NCI-H2107 (cell line): Measurements from ENCODE around the gene CCDC86.
"Not testable (repeated sequence)": the region's sequence is repeated elsewhere in the genome, so short reads cannot be mapped to it uniquely, and the experiment has no call there.

Experiments used
- DNase-seq: peaks from one replicate; lab custom pipeline; 2025; lab: John Stamatoyannopoulos, UW

The CCDC86 gene, protein sequence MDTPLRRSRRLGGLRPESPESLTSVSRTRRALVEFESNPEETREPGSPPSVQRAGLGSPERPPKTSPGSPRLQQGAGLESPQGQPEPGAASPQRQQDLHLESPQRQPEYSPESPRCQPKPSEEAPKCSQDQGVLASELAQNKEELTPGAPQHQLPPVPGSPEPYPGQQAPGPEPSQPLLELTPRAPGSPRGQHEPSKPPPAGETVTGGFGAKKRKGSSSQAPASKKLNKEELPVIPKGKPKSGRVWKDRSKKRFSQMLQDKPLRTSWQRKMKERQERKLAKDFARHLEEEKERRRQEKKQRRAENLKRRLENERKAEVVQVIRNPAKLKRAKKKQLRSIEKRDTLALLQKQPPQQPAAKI

GRCh38 chr11:60841797-60842667, at the start of gene CCDC86:
Gene CCDC86 (plus strand): TSS chr11:60842113. CDS start chr11:60842125, 12 bp downstream.
- peak; percentile 82 for DNase-seq

DNA sequence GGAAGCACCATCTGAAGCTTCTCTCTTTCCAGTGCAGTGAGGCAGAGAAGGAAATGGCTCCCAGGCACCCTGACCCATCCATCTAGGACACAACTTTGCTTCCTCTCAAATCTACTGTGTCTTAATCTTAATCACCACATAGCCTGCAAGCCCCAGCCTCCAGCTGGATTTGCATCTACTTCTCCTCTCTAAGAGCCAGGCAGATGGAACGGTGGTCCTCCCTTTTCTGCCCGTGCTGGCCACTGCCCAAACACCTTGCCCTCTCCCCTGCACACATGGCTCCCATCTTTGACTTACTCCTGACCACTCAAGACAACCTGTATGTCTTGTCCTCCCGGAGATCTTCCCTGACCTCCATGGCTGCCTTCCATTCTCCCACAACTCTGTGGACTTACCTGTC, 49.4 kb upstream of the CCDC86 start:
- no peak for DNase-seq

GRCh38 chr11:60795291-60795690, 46.6 kb upstream of the CCDC86 start:
- DNase-seq, result no peak

GRCh38 chr11:60797846-60798630, 43.9 kb upstream of the CCDC86 start:
- no peak for DNase-seq

DNA sequence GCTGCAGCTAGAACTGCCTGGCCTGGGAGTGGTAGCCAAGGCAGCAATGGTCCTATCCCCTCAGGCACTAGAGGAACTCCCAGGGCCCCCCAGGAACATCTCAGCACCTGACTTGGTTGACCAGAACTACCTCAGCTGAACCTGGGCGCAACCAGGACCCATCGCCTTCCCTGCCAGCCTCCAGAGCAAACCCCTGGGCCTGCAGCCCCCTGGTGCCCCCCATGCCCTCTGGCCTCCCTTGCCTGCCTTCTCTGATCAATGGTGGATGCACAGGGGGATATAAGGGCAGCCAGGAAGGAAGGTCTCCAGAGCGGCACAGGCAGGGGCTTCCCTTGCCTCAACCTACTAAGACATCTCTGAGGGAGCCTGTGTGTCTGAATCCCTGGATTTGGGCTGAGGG, 43.3 kb upstream of the CCDC86 start:
- no peak for DNase-seq

GRCh38 chr11:60801194-60801593, 40.7 kb upstream of the CCDC86 start:
- DNase-seq, result no peak

DNA sequence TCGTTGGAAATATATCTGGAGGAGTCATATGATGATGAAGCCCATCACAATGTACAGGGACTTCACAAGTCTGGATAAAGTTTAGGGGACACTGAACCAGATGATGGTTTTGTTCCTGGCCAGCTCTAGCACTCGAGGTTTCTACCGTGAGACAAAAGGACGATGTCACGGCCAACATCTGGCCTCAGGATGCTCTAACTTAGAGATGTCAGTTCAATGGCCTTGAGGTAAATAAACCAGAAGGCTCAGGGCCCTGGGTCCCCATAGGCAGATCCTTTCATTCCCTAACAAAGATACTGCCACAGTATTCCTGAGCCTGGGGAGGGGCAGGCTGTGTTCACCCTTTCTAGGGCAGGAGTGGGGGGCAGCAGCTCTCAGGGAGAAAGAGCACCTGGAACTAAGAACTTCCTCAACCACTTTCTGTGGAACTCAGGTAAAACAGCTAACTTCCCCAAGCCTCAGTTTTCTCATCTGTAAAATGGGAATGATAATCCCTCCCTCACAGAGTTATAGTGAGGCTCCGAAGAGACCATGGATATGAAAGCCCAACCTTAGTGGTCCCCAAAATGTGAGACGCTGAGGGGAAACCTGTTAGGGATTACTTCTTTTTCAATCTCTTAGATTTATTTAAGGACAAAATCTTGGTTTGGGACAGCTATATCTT, 38.5 kb upstream of the CCDC86 start:
- DNase-seq, result no peak

- no peak for DNase-seq
Observed at GRCh38 chr11:60809249-60809648, 32.7 kb upstream of the CCDC86 start.

GRCh38 chr11:60809691-60810090, 32.2 kb upstream of the CCDC86 start:
- DNase-seq, result no peak

DNA sequence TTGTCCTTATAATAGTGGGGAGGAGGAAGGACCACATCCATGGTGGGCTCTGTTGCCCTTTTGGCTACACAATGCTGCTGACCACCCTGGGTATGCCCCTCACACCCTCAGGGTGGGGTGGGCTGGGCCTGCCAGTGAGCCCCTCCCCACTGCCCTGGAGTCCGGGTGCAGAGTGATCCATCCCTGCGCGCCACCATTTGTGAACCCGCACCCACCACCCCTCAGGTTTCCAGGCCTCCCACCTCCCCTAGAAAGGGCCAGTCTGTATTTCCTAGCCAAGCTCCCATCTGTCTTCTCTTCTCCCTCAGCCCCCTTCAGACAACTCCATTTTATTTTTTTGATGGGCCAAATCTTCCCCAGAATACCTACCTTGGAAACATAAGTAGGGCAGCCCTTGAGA, 31.8 kb upstream of the CCDC86 start:
- DNase-seq, result no peak

DNA sequence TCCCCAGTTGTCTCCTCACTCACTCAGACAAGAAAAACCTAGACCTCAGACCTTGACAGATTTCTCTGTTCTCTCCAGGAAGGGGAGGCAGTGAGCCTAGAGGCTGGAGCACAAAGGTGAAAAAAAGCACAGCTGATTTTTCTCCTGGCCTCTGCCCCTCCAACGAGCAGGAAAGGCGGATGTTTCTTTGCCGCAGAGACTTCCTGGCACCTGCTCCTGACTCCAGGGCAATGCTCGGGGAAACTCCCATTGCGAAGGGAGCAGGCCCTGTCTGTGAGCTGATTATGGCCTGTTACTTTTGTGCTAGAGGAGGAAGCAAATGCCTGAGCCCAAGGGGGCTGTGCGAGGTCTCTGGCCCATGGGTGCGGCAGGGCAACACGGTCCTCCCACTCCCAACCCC, 31.3 kb upstream of the CCDC86 start:
- no peak for DNase-seq

DNA sequence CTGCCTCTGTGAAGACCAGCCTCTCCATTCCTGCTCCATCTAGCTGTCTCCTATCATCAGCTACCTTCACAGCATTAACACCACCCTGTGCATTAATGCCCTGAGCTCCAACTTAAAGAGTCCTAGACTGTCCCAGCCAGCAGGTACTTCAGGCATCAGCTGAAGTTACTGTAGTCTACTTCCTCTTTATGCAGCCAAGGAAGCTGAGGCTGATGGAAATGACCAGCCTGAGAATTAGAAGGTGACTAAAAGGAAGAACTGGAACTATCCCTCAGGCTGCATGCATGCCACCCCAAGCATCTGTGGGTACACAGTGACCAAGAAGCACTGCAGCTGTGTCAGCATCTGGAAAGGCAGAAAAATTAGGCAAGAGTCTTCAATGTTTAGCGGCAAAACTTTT, 28.6 kb upstream of the CCDC86 start:
- DNase-seq, result no peak

DNA sequence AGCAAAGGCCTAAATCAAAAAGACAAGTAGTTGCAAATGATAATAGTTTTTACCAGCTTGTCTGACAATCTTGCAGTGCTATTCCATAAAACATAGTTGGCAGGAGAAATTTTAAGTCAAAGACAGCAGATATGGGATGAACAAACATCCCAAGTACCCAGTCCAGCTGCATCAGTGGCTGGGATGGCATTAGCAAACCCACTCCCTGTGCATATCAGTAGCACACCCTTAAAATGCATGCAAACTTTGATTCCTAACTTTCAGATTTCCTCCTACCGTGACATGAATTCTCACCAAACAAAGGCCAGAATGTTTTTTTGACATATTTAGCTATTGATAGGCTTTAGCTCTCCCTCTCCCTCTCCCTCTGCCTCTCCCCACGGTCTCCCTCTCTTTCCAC, 27.8 kb upstream of the CCDC86 start:
- no peak for DNase-seq

DNA sequence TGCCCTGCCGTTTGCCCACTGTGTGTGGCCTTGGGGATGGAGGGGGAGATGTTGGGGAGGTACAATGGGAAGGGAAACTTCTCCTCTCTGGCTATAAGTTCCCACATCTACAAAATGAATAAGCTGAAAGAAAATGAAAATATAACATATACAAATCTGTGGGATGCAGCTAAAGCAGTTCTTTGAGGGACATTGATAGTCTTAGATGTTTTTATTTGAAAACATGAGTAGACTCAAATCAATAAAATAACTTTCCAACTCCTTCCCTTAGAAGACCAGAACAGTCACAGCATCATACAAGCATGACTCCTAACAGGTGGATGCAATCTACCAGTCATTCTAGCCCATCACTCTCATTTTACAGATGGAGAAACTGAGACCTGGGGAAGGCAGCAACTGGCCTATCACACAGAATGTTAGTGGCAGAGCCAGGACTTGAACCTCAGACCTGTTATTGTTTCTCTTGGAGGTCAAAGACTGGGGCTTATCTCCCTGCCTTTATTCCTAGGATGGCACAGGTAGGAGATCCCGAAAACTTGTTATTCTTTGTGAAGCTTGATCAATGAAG, 25.2 kb upstream of the CCDC86 start:
- no peak for DNase-seq

DNA sequence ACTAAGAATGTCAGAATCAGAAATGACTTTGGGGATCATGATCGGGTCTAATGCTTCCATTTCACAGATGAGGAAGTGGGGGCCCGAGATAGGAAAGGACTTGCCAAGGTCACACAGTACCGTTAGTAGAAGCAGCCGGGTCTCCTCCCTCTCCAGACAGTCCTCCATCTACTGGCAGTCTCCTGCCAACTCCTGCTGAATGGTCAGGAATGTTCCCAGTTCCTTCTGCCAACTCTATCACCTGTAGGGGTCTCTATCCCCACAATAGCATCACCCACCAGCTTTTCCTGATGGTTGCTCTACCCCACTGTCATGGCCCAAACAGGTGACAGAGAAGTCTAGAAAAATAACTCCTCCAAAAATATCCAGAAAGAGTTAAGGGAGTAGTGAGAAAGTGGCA, 23.9 kb upstream of the CCDC86 start:
- no peak for DNase-seq

DNA sequence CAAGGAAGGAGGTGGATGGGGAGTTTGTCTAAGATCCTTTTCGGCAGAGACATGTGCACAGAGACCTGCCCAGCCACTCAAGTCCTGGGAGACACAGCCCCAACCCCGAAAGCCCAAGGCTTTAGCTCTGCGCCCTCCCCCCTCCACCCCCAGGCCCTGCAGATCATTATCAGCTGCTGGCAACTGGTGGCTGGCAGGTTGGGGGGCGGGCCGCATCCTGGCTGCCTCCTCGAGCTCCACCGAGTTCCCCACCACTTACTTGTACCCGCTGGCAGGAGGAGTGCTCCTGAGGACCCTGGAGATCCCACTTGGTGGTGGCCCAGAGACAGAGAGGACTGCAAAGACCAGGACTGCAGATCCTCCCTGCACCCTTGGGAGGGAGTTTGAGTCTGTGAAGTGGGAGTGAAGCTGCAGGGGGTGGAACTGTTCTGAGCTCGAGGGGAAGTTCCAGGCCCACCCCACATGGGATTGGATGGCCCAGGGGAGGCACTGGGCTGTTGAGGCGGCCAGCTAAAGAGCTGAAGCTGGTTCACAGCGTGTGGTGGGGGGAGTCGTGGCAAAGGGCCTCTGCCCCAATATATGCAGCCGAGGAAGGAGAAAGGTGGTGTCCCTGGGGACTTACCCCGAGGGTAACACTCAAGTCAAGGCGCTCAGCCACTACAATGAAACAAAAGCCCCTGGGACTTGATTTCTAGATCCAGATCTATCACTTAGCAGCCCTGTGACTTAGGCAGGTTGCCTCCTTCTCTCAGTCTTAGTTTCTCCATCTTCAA, 19.9 kb upstream of the CCDC86 start:
- DNase-seq, result no peak

DNA sequence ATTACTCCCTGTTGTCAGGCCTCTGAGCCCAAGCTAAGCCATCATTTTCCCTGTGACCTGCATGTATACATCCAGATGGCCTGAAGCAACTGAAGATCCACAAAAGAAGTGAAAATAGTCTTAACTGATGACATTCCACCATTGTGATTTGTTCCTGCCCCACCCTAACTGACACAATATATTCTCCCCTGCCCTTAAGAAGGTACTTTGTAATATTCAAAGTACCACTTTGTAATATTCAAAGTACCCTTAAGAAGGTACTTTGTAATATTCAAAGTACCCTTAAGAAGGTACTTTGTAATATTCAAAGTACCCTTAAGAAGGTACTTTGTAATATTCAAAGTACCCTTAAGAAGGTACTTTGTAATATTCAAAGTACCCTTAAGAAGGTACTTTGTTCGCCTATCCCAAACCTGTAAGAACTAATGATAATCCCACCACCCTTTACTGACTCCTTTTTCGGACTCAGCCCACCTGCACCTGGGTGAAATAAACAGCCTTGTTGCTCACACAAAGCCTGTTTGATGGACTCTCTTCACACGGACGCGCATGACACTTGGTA, 18.1 kb upstream of the CCDC86 start:
- not testable (repeated sequence) for DNase-seq

GRCh38 chr11:60825118-60825517, 16.8 kb upstream of the CCDC86 start:
- DNase-seq, result no peak

- DNase-seq, result no peak
Observed at GRCh38 chr11:60825790-60826189, 16.1 kb upstream of the CCDC86 start.

- no peak for DNase-seq
Observed at GRCh38 chr11:60830478-60831142, 11.3 kb upstream of the CCDC86 start.
